22Rv1 (cell line): ENCODE results near the gene BRD3.

ENCODE experiments used
- H3K27ac ChIP-seq: fragments of 450-650 bp; 2 replicates; pipeline ENCODE4 v1.5.1; 2017
- CTCF ChIP-seq: fragments of 450-650 bp; IDR thresholded peaks from 2 replicates; pipeline ENCODE4 v1.5.1; 2017; ENCODE audit warnings: mild to moderate bottlenecking
- ZFX ChIP-seq: fragments of 450-650 bp; IDR thresholded peaks from 2 replicates; pipeline ENCODE4 v1.6.1; 2017; ENCODE audit warnings: antibody characterized with exemption, borderline replicate concordance

Gene BRD3

GRCh38 chr9:134028575-134029247 lies 39.1 kb downstream of the BRD3 start:
- H3K27ac ChIP-seq, result no peak overlapping the region
- TF ChIP-seq CTCF (no peak), ZFX (no peak)

- H3K27ac ChIP-seq, result no peak overlapping the region
- no peak for TF ChIP-seq CTCF
- no peak for TF ChIP-seq ZFX
Measured at GRCh38 chr9:134028076-134028475, 39.8 kb downstream of the BRD3 start.

DNA sequence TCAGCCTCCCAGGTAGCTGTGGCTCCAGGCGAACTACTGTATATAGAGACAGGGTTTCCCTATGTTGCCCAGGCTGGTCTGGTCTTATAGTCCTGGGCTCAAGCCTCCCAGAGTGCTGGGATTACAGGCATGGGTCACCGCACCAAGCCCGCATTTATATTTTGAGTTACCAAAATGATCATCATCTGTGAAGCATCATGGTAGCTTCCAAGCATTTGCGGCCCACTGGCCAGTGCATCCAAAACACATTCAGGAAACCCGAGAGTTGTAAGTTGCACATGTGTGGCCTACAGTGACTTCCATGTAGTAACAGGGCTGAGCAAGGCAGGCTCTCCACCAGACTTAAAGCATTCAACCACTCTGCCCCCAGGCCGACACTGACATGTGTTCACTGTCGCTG lies 40.3 kb downstream of the BRD3 start:
- no peak overlapping the region for H3K27ac ChIP-seq
- TF ChIP-seq CTCF (no peak), ZFX (no peak)

DNA sequence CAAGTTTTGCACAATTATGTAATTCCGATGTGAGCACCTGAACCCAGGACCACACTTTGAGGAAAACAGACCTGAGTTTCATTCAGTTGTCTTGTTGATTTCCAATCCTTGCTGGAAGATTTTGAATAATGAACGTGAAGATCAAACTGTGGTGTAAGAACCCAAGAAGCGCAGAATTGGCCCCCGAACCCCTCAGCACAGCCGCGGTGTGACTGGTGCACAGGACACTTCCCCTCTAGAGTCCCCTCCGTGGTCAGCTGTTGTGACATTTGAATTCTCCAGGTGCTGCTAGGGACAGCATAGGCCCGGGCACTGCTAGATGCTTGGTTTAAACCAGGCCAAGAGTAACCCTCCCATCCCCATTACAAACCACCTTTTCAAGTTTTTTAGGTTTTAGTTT lies 40.8 kb downstream of the BRD3 start:
- H3K27ac ChIP-seq, result no peak overlapping the region
- TF ChIP-seq ZFX (no peak), CTCF (no peak)

DNA sequence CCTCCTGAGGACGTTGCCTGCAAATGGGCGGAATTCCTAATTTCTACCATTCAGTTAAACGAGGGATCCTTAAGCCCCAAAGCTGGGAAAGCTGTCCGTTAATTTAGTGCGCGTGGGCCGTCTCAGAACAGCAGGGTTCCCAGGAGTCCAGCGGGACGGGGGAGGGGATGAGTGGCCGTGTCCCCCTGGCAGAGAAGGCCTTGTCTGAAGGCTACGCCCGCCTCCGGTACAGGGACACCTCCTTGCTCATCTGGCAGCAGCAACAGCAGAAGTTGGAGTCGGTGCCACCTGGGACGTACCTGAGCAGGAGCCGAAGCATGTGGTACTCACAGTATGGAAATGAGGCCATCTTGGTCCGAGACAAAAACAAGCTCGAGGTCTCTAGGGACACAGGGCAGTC lies 41.2 kb downstream of the BRD3 start:
- TF ChIP-seq ZFX (no peak), CTCF (no peak)
- H3K27ac ChIP-seq, result no peak overlapping the region

DNA sequence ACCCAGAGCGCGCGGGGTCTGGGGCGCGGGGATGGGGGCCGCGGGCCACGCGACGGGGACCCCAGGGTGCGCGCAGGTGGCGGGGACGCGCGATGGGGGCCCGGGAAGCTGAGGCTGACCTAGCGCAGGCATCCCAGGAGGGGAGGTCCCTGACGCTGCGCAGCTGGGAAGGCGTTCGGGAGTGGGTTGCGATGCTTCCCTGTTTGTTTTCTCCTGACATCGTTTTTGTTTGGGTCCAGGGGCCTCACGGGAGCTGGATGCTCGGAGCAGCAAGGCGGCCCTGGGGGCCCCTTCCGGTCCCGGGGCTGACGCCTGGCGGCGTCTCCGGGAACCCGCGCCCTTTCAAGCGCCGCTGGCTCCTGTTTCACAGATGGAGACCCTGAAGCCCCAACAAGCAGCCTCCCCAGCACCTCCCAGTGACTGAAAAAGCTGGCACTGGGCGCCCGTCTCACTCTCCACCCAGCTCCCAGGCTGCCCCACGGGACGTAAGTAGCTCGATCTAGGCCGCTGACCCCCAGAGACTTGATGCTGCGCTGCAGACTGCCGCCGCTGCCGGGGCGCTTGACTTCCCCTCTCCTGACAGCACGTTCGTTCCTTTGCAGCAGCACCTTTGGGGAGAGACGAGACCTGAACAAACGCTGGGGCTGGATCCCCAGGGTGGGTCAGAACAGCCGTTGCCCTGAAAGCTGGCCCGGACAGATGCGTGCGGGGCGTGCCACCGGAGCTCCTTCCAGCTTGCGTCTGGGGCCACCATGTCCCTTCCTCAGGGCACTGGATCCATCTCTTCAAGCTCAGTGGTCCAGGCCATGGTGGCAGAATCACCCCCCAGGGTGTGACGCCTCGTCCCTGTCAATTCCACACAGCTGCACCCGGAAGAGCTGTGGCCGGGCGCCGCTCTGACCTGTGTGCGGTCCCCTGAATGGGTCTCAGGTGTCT lies 42.0 kb downstream of the BRD3 start:
- H3K27ac ChIP-seq, result 0 out of 2 replicates have a peak overlapping the region, but pooled peaks have one; percentile 36
- TF ChIP-seq ZFX (no peak), CTCF (no peak)
